OCI-LY1 (cell line): ENCODE measurements around the gene CDX2.

Experiments used
- H2AFZ ChIP-seq: fragments of 200-600 bp; sonication (generic), shearing (Covaris generic); 2 replicates; pipeline ENCODE4 v1.6.0; 2014; ENCODE audit warnings: antibody characterized with exemption, mild to moderate bottlenecking, low read length
- H3F3A ChIP-seq: fragments of 200-600 bp; sonication (generic), shearing (Covaris generic); 2 replicates; pipeline ENCODE4 v1.6.0; 2014; ENCODE audit warnings: mild to moderate bottlenecking, antibody characterized with exemption, low read length, moderate library complexity; ENCODE audit not compliant: insufficient read depth
- H3K27ac ChIP-seq: fragments of 200-600 bp; sonication (generic); 2 replicates; pipeline ENCODE4 v1.5.1; 2014; ENCODE audit warnings: low read length, mixed run types, mild to moderate bottlenecking, low read depth; ENCODE audit not compliant: poor library complexity, severe bottlenecking
- H3K27me3 ChIP-seq: fragments of 200-600 bp; sonication (generic); 2 replicates; pipeline ENCODE4 v1.6.0; 2014; ENCODE audit warnings: antibody characterized with exemption, mild to moderate bottlenecking, low read length, moderate library complexity; ENCODE audit not compliant: insufficient read depth
- H3K36me3 ChIP-seq: fragments of 200-600 bp; sonication (generic); 2 replicates; pipeline ENCODE4 v1.6.1; 2014; ENCODE audit warnings: mild to moderate bottlenecking, antibody characterized with exemption, low read length, moderate library complexity, mixed read lengths; ENCODE audit not compliant: insufficient read depth
- H3K4me1 ChIP-seq: fragments of 200-600 bp; sonication (generic); 2 replicates; pipeline ENCODE4 v1.5.1; 2014; ENCODE audit warnings: mild to moderate bottlenecking, low read length, moderate library complexity; ENCODE audit not compliant: insufficient read depth, severe bottlenecking
- H3K4me2 ChIP-seq: fragments of 200-600 bp; sonication (generic), shearing (Covaris generic); 2 replicates; pipeline ENCODE4 v1.6.1; 2014; ENCODE audit warnings: low read length
- H3K4me3 ChIP-seq: fragments of 200-600 bp; sonication (generic); 2 replicates; pipeline ENCODE4 v1.5.1; 2014; ENCODE audit warnings: low read length, low read depth, mild to moderate bottlenecking, mixed read lengths; ENCODE audit not compliant: poor library complexity, severe bottlenecking
- H3K79me2 ChIP-seq: fragments of 200-600 bp; shearing (Covaris generic); 2 replicates; pipeline ENCODE4 v1.6.1; 2016; ENCODE audit warnings: mixed run types, low read length, mixed read lengths; ENCODE audit not compliant: insufficient read depth
- H3K9ac ChIP-seq: fragments of 200-600 bp; sonication (generic), shearing (Covaris generic); 2 replicates; pipeline ENCODE4 v1.6.1; 2014; ENCODE audit warnings: mild to moderate bottlenecking, low read length, mixed read lengths
- H3K9me2 ChIP-seq: fragments of 200-600 bp; sonication (generic), shearing (Covaris generic); 2 replicates; pipeline ENCODE4 v1.6.1; 2014; ENCODE audit warnings: low read depth, mild to moderate bottlenecking, low read length, mixed read lengths
- H3K9me3 ChIP-seq: fragments of 200-600 bp; shearing (Covaris generic); 2 replicates; pipeline ENCODE4 v1.6.1; 2014; ENCODE audit warnings: low read length, mixed read lengths
- H4K20me1 ChIP-seq: fragments of 200-600 bp; sonication (generic), shearing (Covaris generic); 2 replicates; pipeline ENCODE4 v1.6.0; 2016; ENCODE audit warnings: mild to moderate bottlenecking, low read length; ENCODE audit not compliant: insufficient read depth
- CTCF ChIP-seq: fragments of 200-600 bp; sonication (generic), shearing (Covaris generic); IDR thresholded peaks from 2 replicates; pipeline ENCODE4 v1.5.1; 2017; ENCODE audit warnings: mild to moderate bottlenecking, antibody characterized with exemption, low read length, moderate library complexity, mixed read lengths
- EZH2 ChIP-seq: fragments of 200-600 bp; sonication (generic), shearing (Covaris generic); IDR thresholded peaks from 2 replicates; pipeline ENCODE4 v1.8.0; 2017; ENCODE audit warnings: borderline replicate concordance, mixed run types, mild to moderate bottlenecking, antibody characterized with exemption, low read length, moderate library complexity, mixed read lengths

Gene CDX2

GRCh38 chr13:27985600-27985999 lies 16.5 kb upstream of the CDX2 start:
- Histone ChIP-seq H3F3A (no peaks in the 10 kb centered on the region), H3K79me2 (no peaks in the 10 kb centered on the region), H3K36me3 (no peaks in the 10 kb centered on the region), H2AFZ (no peak overlapping the region), H3K27me3 (no peaks in the 10 kb centered on the region), H3K27ac (no peak overlapping the region), H4K20me1 (no peaks in the 10 kb centered on the region), H3K9me3 (no peaks in the 10 kb centered on the region), H3K9me2 (no peaks in the 10 kb centered on the region), H3K4me3 (no peak overlapping the region), H3K4me2 (no peak overlapping the region), H3K9ac (no peak overlapping the region), H3K4me1 (no peaks in the 10 kb centered on the region)
- TF ChIP-seq CTCF: no peak

GRCh38 chr13:27982361-27982760 lies 13.2 kb upstream of the CDX2 start:
- Histone ChIP-seq H3K4me2 (no peak overlapping the region), H3K27me3 (0 out of 2 replicates have a peak, but pooled peaks cover 4% of the 10 kb centered on the region), H3K4me3 (no peak overlapping the region), H3K36me3 (no peaks in the 10 kb centered on the region), H4K20me1 (no peaks in the 10 kb centered on the region), H3K4me1 (no peaks in the 10 kb centered on the region), H2AFZ (no peak overlapping the region), H3K9me2 (no peaks in the 10 kb centered on the region), H3F3A (no peaks in the 10 kb centered on the region), H3K9ac (no peak overlapping the region), H3K27ac (no peak overlapping the region), H3K9me3 (no peaks in the 10 kb centered on the region), H3K79me2 (no peaks in the 10 kb centered on the region)
- TF ChIP-seq EZH2 (no peak), CTCF (no peak)

GRCh38 chr13:27981006-27981708 lies 12.0 kb upstream of the CDX2 start:
- 0 out of 2 replicates have a peak, but pooled peaks cover 4% of the 10 kb centered on the region for H3K27me3 ChIP-seq
- no peaks in the 10 kb centered on the region for H3K4me1 ChIP-seq
- H3K27ac ChIP-seq: no peak overlapping the region
- no peaks in the 10 kb centered on the region for H4K20me1 ChIP-seq
- no peaks in the 10 kb centered on the region for H3K9me3 ChIP-seq
- TF ChIP-seq EZH2: no peak
- H3K36me3 ChIP-seq: no peaks in the 10 kb centered on the region
- no peak overlapping the region for H3K4me3 ChIP-seq
- no peak overlapping the region for H3K9ac ChIP-seq
- H3K79me2 ChIP-seq: no peaks in the 10 kb centered on the region
- H3K9me2 ChIP-seq: no peaks in the 10 kb centered on the region
- no peak overlapping the region for H3K4me2 ChIP-seq
- no peaks in the 10 kb centered on the region for H3F3A ChIP-seq
- H2AFZ ChIP-seq: no peak overlapping the region
